SK-N-SH (cell line): ENCODE measurements around the gene PLVAP. TPM values are rescaled to one million over a fixed set of nuclear protein-coding genes. Genes with fewer than 3 reads are reported as not detected.

ENCODE experiments used
- CTCF ChIA-PET: fragments of 300-600, 350-600 bp; formaldehyde crosslinking; extraction: SDS; loops from one replicate; lab custom pipeline; 2021; lab: Yijun Ruan, JAX
- POLR2A ChIA-PET: fragments of 350-600 bp; sonication (Branson Sonifier 250); formaldehyde crosslinking; extraction: SDS; loops from one replicate; lab custom pipeline; 2020; ENCODE audit warnings: antibody characterized with exemption, inconsistent platforms; lab: Yijun Ruan, JAX
- DNase-seq: peaks from one replicate; pipeline ENCODE4 v3.0.0; 2012
- H2AFZ ChIP-seq: fragments of 200-600 bp; sonication (generic); 2 replicates; pipeline ENCODE4 v1.8.1; 2016; ENCODE audit warnings: antibody characterized with exemption, mild to moderate bottlenecking, low read depth
- H3F3A ChIP-seq: fragments of 200-600 bp; sonication (generic); replicated peaks from 2 replicates; pipeline ENCODE3; 2016; ENCODE audit warnings: antibody characterized with exemption, mild to moderate bottlenecking; ENCODE audit not compliant: insufficient read depth
- H3K27ac ChIP-seq, 2 experiments: fragments of 200-500 bp in 1 of 2; fragments of 200-600 bp in 1 of 2; sonication (Bioruptor generic) in 1 of 2; sonication (generic), shearing (Covaris generic) in 1 of 2; 2 replicates each; pipeline versions ENCODE4 v1.5.1 to v1.6.1; 2014 to 2016; ENCODE audit warnings: low read depth in 2 of 2, inconsistent platforms in 1 of 2, low read length in 1 of 2, mild to moderate bottlenecking in 1 of 2, mixed read lengths in 1 of 2
- H3K27me3 ChIP-seq: fragments of 200-600 bp; sonication (generic), shearing (Covaris generic); 2 replicates; pipeline ENCODE4 v1.6.1; 2016; ENCODE audit warnings: mixed run types; ENCODE audit not compliant: insufficient read depth
- H3K36me3 ChIP-seq, 2 experiments: fragments of 200-500 bp in 1 of 2; fragments of 200-600 bp in 1 of 2; sonication (Bioruptor generic) in 1 of 2; sonication (generic) in 1 of 2; replicated peaks in 1 of 2; 2 replicates each; pipeline versions ENCODE3 to v1.5.1; 2014 to 2016; ENCODE audit warnings: low read length in 1 of 2, mild to moderate bottlenecking in 1 of 2; ENCODE audit not compliant: insufficient read depth in 2 of 2, control insufficient read depth in 1 of 2
- H3K4me1 ChIP-seq, 2 experiments: fragments of 200-500 bp in 1 of 2; fragments of 200-600 bp in 1 of 2; sonication (Bioruptor generic) in 1 of 2; sonication (generic), shearing (Covaris generic) in 1 of 2; 2 replicates each; pipeline versions ENCODE4 v1.5.1 to v1.6.1; 2014 to 2016; ENCODE audit warnings: low read depth in 1 of 2, low read length in 1 of 2, mixed run types in 1 of 2; ENCODE audit not compliant: insufficient read depth in 2 of 2, control insufficient read depth in 1 of 2
- H3K4me2 ChIP-seq: fragments of 200-600 bp; sonication (generic), shearing (Covaris generic); 2 replicates; pipeline ENCODE4 v1.6.1; 2017; ENCODE audit warnings: mixed run types
- H3K4me3 ChIP-seq, 2 experiments: fragments of 200-500 bp in 1 of 2; fragments of 200-600 bp in 1 of 2; sonication (Bioruptor generic) in 1 of 2; sonication (generic), shearing (Covaris generic) in 1 of 2; 2 replicates each; pipeline versions ENCODE4 v1.5.1 to v1.8.1; 2014 to 2016; ENCODE audit warnings: low read depth in 2 of 2, inconsistent platforms in 1 of 2, low read length in 1 of 2, mild to moderate bottlenecking in 1 of 2, mixed read lengths in 1 of 2, moderate library complexity in 1 of 2
- H3K79me2 ChIP-seq: fragments of 200-600 bp; sonication (generic); 2 replicates; pipeline ENCODE4 v1.8.1; 2017; ENCODE audit warnings: mild to moderate bottlenecking; ENCODE audit not compliant: insufficient read depth
- H3K9ac ChIP-seq: fragments of 200-600 bp; sonication (generic); 2 replicates; pipeline ENCODE4 v1.6.1; 2017; ENCODE audit warnings: mixed run types
- H3K9me2 ChIP-seq: fragments of 200-600 bp; sonication (generic); 2 replicates; pipeline ENCODE4 v1.6.1; 2017; ENCODE audit warnings: mixed run types
- H3K9me3 ChIP-seq: fragments of 200-600 bp; sonication (generic); 2 replicates; pipeline ENCODE4 v1.6.1; 2017; ENCODE audit warnings: mixed run types, mild to moderate bottlenecking, moderate library complexity
- H4K20me1 ChIP-seq: fragments of 200-600 bp; sonication (generic); 2 replicates; pipeline ENCODE4 v1.6.1; 2017; ENCODE audit warnings: mild to moderate bottlenecking, mixed run types; ENCODE audit not compliant: insufficient read depth
- EP300 ChIP-seq, 2 experiments: IDR thresholded peaks; 2 replicates each; pipeline versions ENCODE4 v1.4.0 to v1.6.1; 2012; ENCODE audit warnings: borderline replicate concordance in 1 of 2, low read depth in 1 of 2, low read length in 1 of 2
- EZH2phosphoT487 ChIP-seq: fragments of 200-600 bp; sonication (generic); IDR thresholded peaks from 2 replicates; pipeline ENCODE4 v1.6.1; 2017; ENCODE audit warnings: low read depth, mixed run types, mild to moderate bottlenecking, antibody characterized with exemption, moderate library complexity, borderline replicate concordance
- FOSL2 ChIP-seq: IDR thresholded peaks from 2 replicates; pipeline ENCODE4 v1.4.0; 2012; ENCODE audit warnings: low read depth, mild to moderate bottlenecking, moderate library complexity, borderline replicate concordance
- FOXJ3 ChIP-seq: sonication (generic); formaldehyde crosslinking; IDR thresholded peaks from 2 replicates; pipeline ENCODE4 v1.5.1; 2020; ENCODE audit warnings: mild to moderate bottlenecking, missing genetic modification reagents
- FOXM1 ChIP-seq: IDR thresholded peaks from 2 replicates; pipeline ENCODE4 v1.4.0; 2012; ENCODE audit warnings: low read depth, mild to moderate bottlenecking
- IRF3 ChIP-seq: fragments of 150-350 bp; IDR thresholded peaks from 2 replicates; pipeline ENCODE4 v1.6.1; 2016; ENCODE audit warnings: mild to moderate bottlenecking, low read depth, low read length
- NRF1 ChIP-seq: IDR thresholded peaks from 2 replicates; pipeline ENCODE4 v1.6.1; 2012; ENCODE audit warnings: low read depth, mild to moderate bottlenecking, low read length
- PBX3 ChIP-seq: IDR thresholded peaks from 2 replicates; pipeline ENCODE4; 2012
- SIN3A ChIP-seq: IDR thresholded peaks from 2 replicates; pipeline ENCODE4 v1.6.1; 2012; ENCODE audit warnings: low read depth, mild to moderate bottlenecking, low read length, moderate library complexity, borderline replicate concordance
- SMC3 ChIP-seq: IDR thresholded peaks from 2 replicates; pipeline ENCODE4 v1.6.1; 2012; ENCODE audit warnings: low read depth, low read length, improper control_type of control experiment
- USF2 ChIP-seq: fragments of 150-350 bp; IDR thresholded peaks from 2 replicates; pipeline ENCODE4 v1.6.1; 2017; ENCODE audit warnings: antibody characterized with exemption, low read length, low read depth, borderline replicate concordance
- YY1 ChIP-seq: IDR thresholded peaks from 2 replicates; pipeline ENCODE4 v1.4.0; 2012; ENCODE audit warnings: low read depth, mild to moderate bottlenecking
- ZBTB33 ChIP-seq: IDR thresholded peaks from 2 replicates; pipeline ENCODE4 v1.4.0; 2012; ENCODE audit warnings: low read depth, borderline replicate concordance
- WGBS: methylation state at CpG from one replicate; pipeline ENCODE4 v1.1.6; 2017; ENCODE audit warnings: low lambda C conversion rate; 5-methylcytosine and 5-hydroxymethylcytosine counted together
- polyA plus RNA-seq, 3 experiments: library from polyadenylated mRNA; depleted of rRNA; stranded (reverse); fragments of >200 nt; gene quantifications; 2 replicates each; pipeline ENCODE4 v1.2.3, GENCODE V29; 2012

The PLVAP gene
- polyA plus RNA-seq, 1 of the 3 experiments (the other 2 are of a cell fraction) = not detected

- peaks cover 0 to 9% of the 10 kb centered on the region in 2 experiments; a peak in 1 of 4 replicates for H3K4me1 ChIP-seq
- H3K36me3 ChIP-seq = peaks cover 0 to 7% of the 10 kb centered on the region in 2 experiments
- H3K9me2 ChIP-seq = no peaks in the 10 kb centered on the region
- TF ChIP-seq NRF1 = no peak
- no peak for TF ChIP-seq USF2
- TF ChIP-seq SIN3A = no peak
- no peak for TF ChIP-seq FOSL2
- no peak for TF ChIP-seq ZBTB33
- no peak for TF ChIP-seq FOXJ3 (CRISPR knock-in tag)
- TF ChIP-seq FOXM1 = no peak
- no peak for TF ChIP-seq IRF3
- no peak for TF ChIP-seq PBX3
- no peak for TF ChIP-seq EZH2phosphoT487
- no peak for TF ChIP-seq YY1
- TF ChIP-seq SMC3 = no peak
- no peak for TF ChIP-seq EP300 (IDR thresholded peaks at IDR 0.05; ENCODE audit: borderline replicate concordance in 1 of 2, low read depth in 1 of 2, low read length in 1 of 2)
- H3K27ac ChIP-seq = no peak overlapping the region
- H3K9me3 ChIP-seq = no peaks in the 10 kb centered on the region
- H3F3A ChIP-seq = peaks cover 3% of the 10 kb centered on the region
- peaks cover 8% of the 10 kb centered on the region; the same call in 1 of the 2 replicates for H3K79me2 ChIP-seq
- POLR2A ChIA-PET = no interaction called here
- no peak overlapping the region for H2AFZ ChIP-seq
- H4K20me1 ChIP-seq = no peaks in the 10 kb centered on the region
- H3K9ac ChIP-seq = no peak overlapping the region
- DNase-seq = no peak
- H3K27me3 ChIP-seq = no peaks in the 10 kb centered on the region
- no peak overlapping the region for H3K4me3 ChIP-seq
- H3K4me2 ChIP-seq = no peak overlapping the region
- CTCF ChIA-PET = interaction anchor here (1.0 to 8.9 kb wide), 3 partner anchors 43 to 54 kb away, joined by 3 to 80 read pairs (median 69); no protein-coding TSS in a partner anchor
- 94% methylated on average over 7 of the region's 7 CpGs for WGBS
These were observed 35.3 kb downstream of the PLVAP start for GRCh38 chr19:17341845-17342244.
